ENCODE results near the gene AGBL1.
A peak's percentile ranks its signal among the peaks of the same experiment; 100 is the strongest.

The AGBL1 gene

GRCh38 chr15:86610038-86610437 is 530.4 kb downstream of the AGBL1 start:
- no peak for DNase-seq

GRCh38 chr15:86611417-86612040 is 531.9 kb downstream of the AGBL1 start:
- DNase-seq: peak; percentile 57

- no peak for DNase-seq
Observed at GRCh38 chr15:86615411-86615810, 535.7 kb downstream of the AGBL1 start.

DNA sequence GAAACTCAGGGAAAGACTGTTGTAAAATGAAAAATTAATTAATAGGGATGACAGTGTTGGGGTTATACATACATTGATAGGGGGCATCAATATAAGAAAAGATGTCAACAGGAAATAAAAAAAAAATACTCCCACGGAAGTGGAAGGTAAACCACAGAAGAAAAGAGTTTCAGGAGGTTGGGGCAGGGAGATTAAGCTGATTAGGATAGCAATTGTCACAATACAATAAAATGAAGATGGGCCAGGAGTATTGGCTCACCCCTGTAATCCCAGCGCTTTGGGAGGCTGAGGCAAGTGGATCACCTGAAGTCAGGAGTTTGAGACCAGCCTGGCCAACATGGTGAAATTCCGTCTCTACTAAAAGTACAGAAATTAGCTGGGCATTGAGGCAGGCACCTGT is 536.1 kb downstream of the AGBL1 start:
- peak; percentile 23 for DNase-seq

GRCh38 chr15:86616771-86617170 is 537.1 kb downstream of the AGBL1 start:
- DNase-seq: no peak

DNA sequence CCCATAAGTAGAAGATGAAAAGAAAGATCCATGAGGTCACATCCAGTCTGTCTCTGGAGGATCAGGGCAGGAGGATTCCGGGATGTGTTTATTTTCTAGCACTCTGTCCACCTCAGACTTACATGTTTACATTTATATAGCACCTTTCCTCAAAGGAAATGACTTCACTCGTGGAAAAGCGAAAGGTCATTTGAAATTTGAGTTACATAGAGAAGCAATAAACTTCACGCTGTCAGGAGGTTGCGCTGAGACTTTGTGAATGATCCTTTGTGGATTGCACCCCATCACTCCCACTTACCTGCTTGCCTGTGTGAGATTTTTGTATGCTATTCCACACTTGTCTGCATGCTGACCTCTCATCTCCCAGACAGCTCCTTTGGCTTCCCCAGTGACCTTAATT is 540.5 kb downstream of the AGBL1 start:
- no peak for DNase-seq

DNA sequence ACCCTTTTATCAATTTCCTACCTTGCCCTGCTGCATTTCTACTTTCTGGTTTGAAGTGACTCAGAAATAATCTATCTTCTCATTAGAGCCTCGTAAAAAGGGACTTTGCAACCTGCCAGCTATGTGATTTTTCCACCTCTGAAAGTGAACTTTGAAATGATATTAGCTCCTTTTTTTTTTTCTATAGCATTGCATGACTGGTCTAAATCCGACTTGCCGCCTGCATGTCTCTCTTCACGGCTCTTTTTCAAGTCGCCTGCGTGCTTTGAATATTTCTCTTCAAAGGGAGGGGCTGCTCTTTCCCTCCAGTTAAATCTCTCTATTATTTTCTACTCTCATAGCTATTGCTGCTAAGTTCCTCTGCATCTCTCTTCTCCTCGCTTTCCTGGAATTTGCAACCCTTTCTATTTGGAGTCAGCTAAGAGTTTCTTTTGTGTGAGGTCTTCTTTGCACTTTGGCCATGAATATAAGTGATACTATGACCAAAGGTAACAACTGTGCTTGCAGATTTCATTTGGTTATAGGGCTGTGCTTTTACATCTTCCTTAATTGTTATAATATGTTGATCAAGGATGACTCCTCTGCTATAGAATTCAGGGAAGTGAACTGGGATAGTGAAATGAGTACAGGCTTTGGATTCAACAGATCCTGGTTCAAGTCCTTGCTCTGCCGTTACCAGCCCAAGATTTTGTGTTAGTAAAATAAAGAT is 541.1 kb downstream of the AGBL1 start:
- no peak for DNase-seq

GRCh38 chr15:86623236-86623635 is 543.6 kb downstream of the AGBL1 start:
- DNase-seq: no peak

- peak; percentile 61 for DNase-seq
Observed at GRCh38 chr15:86624261-86625036, 544.8 kb downstream of the AGBL1 start.

- no peak for DNase-seq
Observed at GRCh38 chr15:86629409-86630356, 550.0 kb downstream of the AGBL1 start.

- DNase-seq: no peak
Observed at GRCh38 chr15:86630946-86631345, 551.3 kb downstream of the AGBL1 start.

DNA sequence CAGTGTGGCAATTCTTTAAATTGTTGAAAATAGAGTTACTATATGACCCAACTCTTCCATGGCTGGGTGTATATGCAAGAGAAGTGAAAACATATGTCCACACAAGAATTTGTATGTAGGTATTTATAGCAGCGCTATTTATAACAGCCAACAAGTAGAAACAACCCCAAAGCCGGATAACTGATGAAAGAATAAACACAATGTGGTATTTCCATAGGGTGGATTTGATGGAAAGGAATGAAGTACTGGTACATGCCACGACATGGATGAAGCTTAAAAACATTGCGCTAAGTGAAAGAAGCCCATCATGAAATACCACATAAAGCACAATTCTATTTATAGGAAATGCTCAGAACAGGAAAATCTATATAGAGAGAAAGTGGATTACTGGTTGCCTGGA is 554.5 kb downstream of the AGBL1 start:
- DNase-seq: no peak

DNA sequence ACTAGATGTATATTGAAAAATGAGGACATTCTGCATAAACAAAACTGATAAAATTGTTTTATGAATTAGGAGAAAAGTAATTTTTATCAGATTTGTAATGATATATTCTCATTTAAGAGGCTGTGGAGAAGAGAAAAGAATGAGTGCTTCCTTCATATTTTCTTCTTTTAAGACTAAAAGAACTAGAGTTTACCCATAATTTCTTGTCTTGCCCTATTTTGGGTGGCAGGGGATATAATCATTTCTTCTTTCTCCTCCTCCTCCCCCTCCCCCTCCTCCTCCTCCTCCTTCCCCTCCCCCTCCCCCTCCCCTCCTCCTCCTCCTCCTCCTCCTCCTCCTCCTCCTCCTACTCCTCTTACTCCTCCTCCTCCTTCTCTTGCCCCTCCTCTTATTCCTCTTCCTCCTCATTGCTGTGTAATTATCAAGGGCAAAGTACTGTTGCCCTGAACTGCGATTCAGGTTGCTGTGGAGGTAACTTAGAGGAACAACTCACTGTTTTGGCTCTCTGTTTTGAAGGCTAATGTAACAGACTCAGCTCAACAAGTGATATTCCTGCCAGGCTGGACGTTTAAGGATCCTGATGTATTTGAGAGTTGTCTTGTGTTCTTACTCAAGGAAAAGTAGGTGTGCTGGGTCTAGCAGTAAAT is 555.4 kb downstream of the AGBL1 start:
- DNase-seq: no peak

DNA sequence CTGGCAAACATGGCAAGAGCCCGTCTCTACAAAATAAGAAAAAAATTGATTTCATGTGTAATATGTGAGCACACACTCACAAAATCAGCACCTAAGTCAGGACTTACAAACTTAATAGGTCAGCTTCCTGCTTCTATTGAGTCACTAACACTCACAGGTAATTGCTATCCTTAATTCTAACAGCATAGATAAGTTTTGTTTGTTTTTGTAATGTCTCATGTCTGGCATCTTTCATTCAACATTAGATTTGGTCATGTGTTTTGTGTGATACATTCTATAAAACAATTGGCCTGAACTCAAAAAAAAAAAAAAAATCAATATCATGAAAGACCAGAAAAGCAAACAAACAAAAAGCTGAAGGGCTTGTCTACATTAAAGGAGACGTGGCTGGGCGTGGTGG is 564.7 kb downstream of the AGBL1 start:
- DNase-seq: no peak

DNA sequence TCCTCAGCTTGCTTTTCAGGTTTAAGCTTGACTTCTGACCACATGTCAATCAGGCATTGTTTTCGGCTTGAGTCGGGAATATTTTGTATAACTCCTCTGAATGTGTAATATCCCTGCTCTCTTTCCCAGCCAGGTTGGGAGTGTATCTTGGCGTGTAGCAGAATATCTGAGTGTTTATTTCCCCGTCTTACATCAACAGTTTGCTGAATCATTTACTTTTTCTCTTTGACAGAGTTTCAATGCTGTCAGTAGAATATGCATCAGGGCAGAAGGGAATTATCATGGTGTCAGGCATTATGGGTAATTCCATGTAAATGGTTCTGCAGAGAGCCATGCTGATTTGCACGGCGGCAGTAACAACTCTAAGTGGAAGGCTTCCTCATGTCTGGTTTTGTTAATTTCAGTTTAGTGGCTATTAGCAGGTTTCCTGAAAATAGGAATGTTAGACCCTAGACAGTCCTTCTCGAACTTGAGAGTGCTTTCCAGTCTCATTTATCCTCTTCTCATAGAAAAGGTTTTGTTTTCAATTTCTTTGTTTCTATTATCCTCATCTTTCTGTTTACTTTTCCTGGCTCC is 566.3 kb downstream of the AGBL1 start:
- DNase-seq: no peak

DNA sequence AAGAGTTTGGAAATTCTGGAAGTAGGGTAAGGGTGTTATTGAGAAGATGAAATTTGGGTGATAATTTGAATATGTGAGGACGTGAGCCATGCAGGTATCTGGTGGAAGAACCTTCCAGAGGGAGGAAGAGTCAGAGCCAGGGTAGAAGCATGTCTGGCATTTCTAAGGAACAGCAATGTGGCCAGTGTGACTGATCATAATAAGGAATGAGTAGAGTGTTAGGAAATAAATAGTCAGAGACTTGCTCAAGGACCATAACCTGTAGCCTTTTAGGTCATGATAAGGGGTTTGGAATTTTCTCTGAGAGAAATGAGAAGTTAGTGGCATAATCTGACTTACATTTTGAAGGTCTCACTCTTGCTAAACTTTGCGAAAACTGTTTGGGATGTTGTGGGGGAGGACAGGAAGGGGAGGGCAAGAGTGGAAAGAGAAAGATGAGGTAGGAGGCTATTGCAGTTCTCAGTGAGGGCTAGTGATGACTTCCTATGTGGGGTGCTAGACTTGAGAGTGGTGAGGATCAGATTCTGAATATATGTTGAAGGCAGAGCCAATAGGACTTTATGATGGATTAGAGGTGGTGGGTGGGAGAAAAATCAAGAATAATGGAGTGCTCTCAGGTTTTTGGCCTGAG is 568.3 kb downstream of the AGBL1 start:
- no peak for DNase-seq

- DNase-seq: no peak
Observed at GRCh38 chr15:86649277-86649676, 569.6 kb downstream of the AGBL1 start.

GRCh38 chr15:86650094-86650493 is 570.4 kb downstream of the AGBL1 start:
- no peak for DNase-seq

GRCh38 chr15:86653344-86654197 is 573.9 kb downstream of the AGBL1 start:
- peak; percentile 39 for DNase-seq

DNA sequence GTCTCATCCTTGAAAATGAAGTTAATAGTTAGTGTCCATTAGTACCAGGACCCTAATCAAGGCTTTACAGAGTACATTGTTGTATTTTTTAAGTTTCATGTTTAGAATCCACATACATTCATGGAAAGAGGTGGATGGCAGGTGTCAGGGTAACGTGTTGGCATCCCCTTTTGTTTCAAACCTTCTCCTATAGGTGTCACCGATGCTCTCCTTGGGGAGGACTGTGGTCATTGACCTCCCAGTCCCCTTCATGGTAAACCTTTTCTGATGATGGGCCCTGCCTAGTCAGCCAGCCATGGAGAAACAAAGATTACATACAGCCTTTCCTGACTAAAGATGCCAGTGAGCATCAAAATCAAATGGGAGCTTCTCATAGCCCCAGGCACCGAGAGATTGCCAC is 574.8 kb downstream of the AGBL1 start:
- DNase-seq: no peak

Measured in CD4-positive, alpha-beta T cell treated with Interleukin-10 for 1 hour (primary cell).